ENCODE measurements around the gene NPL.

Gene NPL

DNA sequence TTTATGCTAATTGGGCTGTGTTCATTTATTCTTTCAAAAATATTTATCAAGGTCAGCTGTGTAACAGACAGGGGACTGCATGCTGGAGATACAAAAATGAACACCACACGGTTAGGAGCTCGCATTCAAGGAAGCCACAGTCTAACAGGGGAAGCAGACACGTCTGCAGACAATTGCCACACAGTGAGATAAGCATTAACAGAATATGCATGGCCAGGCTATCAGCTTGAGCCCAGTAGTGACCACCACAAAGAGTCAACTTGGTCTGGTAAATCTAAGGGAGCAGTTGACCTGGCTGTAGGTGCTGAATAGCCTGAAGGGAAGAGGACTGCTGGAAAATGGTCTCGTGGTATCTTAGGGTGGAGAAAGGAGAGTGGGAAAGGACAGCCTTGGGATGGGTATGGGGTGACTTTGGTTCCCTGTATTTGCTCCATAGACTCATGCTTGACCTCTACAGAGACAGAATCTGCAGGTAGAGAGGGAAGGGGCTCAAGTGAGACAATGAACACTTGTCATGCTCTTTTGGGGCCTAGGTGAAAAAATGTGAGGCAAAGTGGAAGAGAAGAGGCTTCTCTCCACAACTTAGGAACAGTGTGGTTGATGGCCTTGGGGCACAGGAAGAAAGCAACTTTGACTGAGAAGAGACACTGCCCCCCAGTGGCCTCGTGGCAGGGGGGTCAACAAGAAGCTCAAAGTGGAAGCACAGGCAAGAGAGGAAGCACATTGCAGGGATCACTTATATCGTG is 7.6 kb upstream of the NPL start:
- H3K4me1 ChIP-seq (ENCODE audit: control insufficient read depth, insufficient read depth, low read length), result peaks cover 14% of the 10 kb centered on the region
- H3K36me3 ChIP-seq (ENCODE audit: control insufficient read depth, insufficient read depth, low read length), result no peaks in the 10 kb centered on the region
- peaks cover 3% of the 10 kb centered on the region for H3K27me3 ChIP-seq (ENCODE audit: control insufficient read depth, insufficient read depth, low read length)
- no peak overlapping the region for H3K4me3 ChIP-seq (ENCODE audit: low read depth, low read length)
- H3K9me3 ChIP-seq (ENCODE audit: control insufficient read depth, insufficient read depth, low read depth, low read length), result no peaks in the 10 kb centered on the region
- no peak overlapping the region for H3K27ac ChIP-seq (ENCODE audit: low read depth, low read length)
- no peak overlapping the region for H3K9ac ChIP-seq (ENCODE audit: low read length)

DNA sequence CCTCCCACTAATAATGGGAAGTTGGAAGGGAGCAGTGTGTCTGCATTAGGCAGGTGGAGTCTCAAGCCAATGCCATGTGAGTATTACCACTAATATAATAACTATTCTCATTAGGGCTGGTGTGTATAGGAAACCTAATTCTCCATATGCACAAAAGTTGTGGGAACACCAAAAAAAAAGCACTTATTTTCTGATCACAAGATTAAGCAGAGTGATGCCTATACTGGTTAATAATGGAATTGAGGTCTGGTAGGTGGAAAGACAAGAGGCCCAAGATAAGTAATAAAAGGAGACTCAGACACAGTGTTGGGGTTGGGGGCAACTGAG is 7.0 kb upstream of the NPL start:
- peaks cover 8% of the 10 kb centered on the region for H3K27me3 ChIP-seq (ENCODE audit: control insufficient read depth, insufficient read depth, low read length)
- no peak overlapping the region for H3K27ac ChIP-seq (ENCODE audit: low read depth, low read length)

DNA sequence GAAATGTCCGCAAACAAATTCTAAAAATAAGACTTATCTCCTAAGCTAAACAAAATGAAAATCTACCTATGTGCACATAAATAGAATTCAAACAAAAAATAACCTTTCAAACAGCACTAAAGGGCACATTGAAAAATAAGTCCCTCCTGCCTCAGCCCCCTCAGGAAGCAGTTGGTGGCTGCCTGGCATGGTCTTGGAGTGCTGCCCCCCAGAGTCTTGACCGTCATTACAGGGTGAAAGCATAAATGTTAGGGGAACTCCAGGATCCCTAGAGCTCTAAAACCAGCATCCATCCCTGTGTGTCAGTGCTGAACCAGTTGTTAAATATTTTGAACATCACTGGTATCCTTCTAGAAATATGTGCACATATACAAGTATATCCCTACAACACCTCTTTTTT is 6.5 kb upstream of the NPL start:
- peaks cover 13% of the 10 kb centered on the region for H3K27me3 ChIP-seq (ENCODE audit: control insufficient read depth, insufficient read depth, low read length)
- peaks cover 14% of the 10 kb centered on the region for H3K4me1 ChIP-seq (ENCODE audit: control insufficient read depth, insufficient read depth, low read length)
- no peak overlapping the region for H3K27ac ChIP-seq (ENCODE audit: low read depth, low read length)
- H3K4me3 ChIP-seq (ENCODE audit: low read depth, low read length), result no peak overlapping the region
- no peaks in the 10 kb centered on the region for H3K36me3 ChIP-seq (ENCODE audit: control insufficient read depth, insufficient read depth, low read length)
- H3K9me3 ChIP-seq (ENCODE audit: control insufficient read depth, insufficient read depth, low read depth, low read length), result no peaks in the 10 kb centered on the region
- no peak overlapping the region for H3K9ac ChIP-seq (ENCODE audit: low read length)

More for the DNA sequence above, 7.0 kb upstream of the NPL start:
- Histone ChIP-seq H3K9me3 (ENCODE audit: control insufficient read depth, insufficient read depth, low read depth, low read length) (no peaks in the 10 kb centered on the region), H3K4me3 (ENCODE audit: low read depth, low read length) (no peak overlapping the region), H3K9ac (ENCODE audit: low read length) (no peak overlapping the region), H3K4me1 (ENCODE audit: control insufficient read depth, insufficient read depth, low read length) (peaks cover 14% of the 10 kb centered on the region), H3K36me3 (ENCODE audit: control insufficient read depth, insufficient read depth, low read length) (no peaks in the 10 kb centered on the region)

DNA sequence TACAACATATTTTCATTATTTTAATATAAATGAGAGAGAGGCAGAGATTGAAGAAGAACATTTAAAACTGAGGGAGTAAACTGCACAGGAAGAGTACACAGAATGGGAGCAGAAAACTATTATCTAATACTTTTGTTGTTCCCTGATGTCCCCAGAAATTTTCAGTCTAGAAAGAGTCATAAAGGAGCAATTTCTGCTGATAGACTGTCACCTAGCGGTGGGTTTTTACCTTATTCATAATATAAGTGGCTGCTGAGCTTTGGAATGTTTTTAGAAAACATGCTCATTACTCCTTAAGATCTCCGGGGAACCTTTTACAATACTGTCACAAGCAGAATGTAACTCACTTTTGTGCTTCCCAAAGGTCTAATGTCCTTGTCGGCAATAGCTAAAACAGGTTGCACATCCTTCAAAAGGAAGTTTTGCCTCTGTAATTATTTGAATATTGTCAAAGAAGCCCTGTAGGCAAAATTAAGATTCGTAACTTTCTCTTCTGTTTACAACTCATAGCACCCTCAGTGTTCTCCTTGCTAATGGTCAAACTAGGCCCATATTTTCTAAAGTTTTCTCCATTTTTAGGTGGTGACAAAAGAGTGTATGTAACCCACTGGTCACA is 4.9 kb upstream of the NPL start:
- Histone ChIP-seq H3K27me3 (ENCODE audit: control insufficient read depth, insufficient read depth, low read length) (peaks cover 29% of the 10 kb centered on the region), H3K4me3 (ENCODE audit: low read depth, low read length) (no peak overlapping the region), H3K9ac (ENCODE audit: low read length) (no peak overlapping the region), H3K4me1 (ENCODE audit: control insufficient read depth, insufficient read depth, low read length) (peaks cover 14% of the 10 kb centered on the region), H3K27ac (ENCODE audit: low read depth, low read length) (no peak overlapping the region), H3K9me3 (ENCODE audit: control insufficient read depth, insufficient read depth, low read depth, low read length) (no peaks in the 10 kb centered on the region), H3K36me3 (ENCODE audit: control insufficient read depth, insufficient read depth, low read length) (no peaks in the 10 kb centered on the region)

DNA sequence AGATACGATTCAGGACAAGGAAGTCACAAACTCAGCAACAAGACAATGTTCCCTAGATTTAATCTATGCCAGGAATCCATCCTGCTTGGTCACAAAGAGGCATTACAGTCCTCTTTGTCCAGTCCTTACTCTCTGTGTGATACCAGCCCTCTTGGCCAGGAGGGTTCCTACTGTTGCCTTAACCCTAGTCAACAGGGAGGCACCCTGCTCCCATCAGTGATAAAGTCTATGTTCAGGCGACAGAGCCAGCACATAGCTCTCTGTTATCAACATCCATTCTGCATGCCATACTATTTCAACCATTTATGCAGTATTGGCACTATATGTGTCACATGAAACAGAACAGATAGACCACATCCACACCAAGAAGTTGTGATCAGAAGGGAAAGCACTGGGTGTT is 4.4 kb upstream of the NPL start:
- Histone ChIP-seq H3K27ac (ENCODE audit: low read depth, low read length) (no peak overlapping the region), H3K9me3 (ENCODE audit: control insufficient read depth, insufficient read depth, low read depth, low read length) (no peaks in the 10 kb centered on the region), H3K4me1 (ENCODE audit: control insufficient read depth, insufficient read depth, low read length) (peaks cover 14% of the 10 kb centered on the region), H3K4me3 (ENCODE audit: low read depth, low read length) (no peak overlapping the region), H3K9ac (ENCODE audit: low read length) (no peak overlapping the region), H3K27me3 (ENCODE audit: control insufficient read depth, insufficient read depth, low read length) (peaks cover 34% of the 10 kb centered on the region), H3K36me3 (ENCODE audit: control insufficient read depth, insufficient read depth, low read length) (no peaks in the 10 kb centered on the region)

DNA sequence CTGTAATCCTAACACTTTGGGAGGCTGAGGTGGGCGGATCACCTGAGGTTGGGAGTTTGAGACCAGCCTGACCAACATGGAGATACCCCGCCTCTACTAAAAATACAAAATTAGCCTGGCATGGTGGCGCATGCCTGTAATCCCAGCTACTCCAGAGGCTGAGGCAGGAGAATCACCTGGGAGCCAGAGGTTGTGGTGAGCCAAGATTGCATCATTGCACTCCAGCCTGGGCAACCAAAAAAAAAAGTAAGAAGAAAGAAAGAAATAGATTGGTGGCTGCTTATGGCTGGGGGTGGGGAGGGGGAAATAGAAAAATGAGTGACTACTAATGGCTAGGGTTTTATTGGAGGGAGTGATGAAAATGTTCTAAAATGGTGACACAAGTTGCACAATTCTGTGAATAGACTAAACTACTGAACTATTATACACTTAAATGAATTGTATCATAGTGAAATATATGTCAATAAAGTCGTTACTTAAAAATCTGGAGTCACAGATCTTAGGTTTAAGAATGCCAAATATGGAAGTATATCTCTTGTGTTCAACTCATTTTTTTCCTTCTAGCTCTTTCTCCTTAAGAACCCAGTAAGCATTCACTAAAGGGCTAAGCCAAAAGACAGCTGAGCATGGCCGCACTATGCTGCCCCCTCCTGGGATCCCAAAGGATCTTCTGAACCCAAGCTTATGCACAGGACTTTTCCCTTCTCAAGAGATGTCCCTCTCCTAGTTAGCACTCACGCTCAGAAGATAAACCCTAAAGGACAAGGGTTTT is 3.2 kb upstream of the NPL start:
- Histone ChIP-seq H3K27ac (ENCODE audit: low read depth, low read length) (no peak overlapping the region), H3K4me1 (ENCODE audit: control insufficient read depth, insufficient read depth, low read length) (peaks cover 14% of the 10 kb centered on the region), H3K4me3 (ENCODE audit: low read depth, low read length) (no peak overlapping the region), H3K9me3 (ENCODE audit: control insufficient read depth, insufficient read depth, low read depth, low read length) (no peaks in the 10 kb centered on the region), H3K9ac (ENCODE audit: low read length) (no peak overlapping the region), H3K27me3 (ENCODE audit: control insufficient read depth, insufficient read depth, low read length) (peaks cover 43% of the 10 kb centered on the region), H3K36me3 (ENCODE audit: control insufficient read depth, insufficient read depth, low read length) (no peaks in the 10 kb centered on the region)

DNA sequence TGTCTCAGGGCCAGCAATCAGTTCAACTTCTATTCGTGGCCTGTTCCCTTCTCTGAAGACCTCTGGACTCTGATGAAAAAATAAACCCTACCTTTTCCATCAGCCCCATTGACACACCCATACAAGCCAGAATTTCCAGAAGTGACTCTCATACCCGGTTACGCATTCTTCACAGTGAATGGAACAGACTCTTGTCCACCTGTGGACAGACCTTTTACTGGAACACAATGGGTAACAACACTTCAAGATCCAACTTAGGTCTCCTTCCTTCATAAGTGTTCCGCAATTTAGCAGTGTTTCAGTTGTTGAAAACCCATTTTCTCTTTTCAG is 2.6 kb upstream of the NPL start:
- Histone ChIP-seq H3K4me1 (ENCODE audit: control insufficient read depth, insufficient read depth, low read length) (peaks cover 9% of the 10 kb centered on the region), H3K27me3 (ENCODE audit: control insufficient read depth, insufficient read depth, low read length) (peaks cover 49% of the 10 kb centered on the region), H3K9me3 (ENCODE audit: control insufficient read depth, insufficient read depth, low read depth, low read length) (no peaks in the 10 kb centered on the region), H3K9ac (ENCODE audit: low read length) (no peak overlapping the region), H3K4me3 (ENCODE audit: low read depth, low read length) (no peak overlapping the region), H3K36me3 (ENCODE audit: control insufficient read depth, insufficient read depth, low read length) (no peaks in the 10 kb centered on the region), H3K27ac (ENCODE audit: low read depth, low read length) (no peak overlapping the region)

DNA sequence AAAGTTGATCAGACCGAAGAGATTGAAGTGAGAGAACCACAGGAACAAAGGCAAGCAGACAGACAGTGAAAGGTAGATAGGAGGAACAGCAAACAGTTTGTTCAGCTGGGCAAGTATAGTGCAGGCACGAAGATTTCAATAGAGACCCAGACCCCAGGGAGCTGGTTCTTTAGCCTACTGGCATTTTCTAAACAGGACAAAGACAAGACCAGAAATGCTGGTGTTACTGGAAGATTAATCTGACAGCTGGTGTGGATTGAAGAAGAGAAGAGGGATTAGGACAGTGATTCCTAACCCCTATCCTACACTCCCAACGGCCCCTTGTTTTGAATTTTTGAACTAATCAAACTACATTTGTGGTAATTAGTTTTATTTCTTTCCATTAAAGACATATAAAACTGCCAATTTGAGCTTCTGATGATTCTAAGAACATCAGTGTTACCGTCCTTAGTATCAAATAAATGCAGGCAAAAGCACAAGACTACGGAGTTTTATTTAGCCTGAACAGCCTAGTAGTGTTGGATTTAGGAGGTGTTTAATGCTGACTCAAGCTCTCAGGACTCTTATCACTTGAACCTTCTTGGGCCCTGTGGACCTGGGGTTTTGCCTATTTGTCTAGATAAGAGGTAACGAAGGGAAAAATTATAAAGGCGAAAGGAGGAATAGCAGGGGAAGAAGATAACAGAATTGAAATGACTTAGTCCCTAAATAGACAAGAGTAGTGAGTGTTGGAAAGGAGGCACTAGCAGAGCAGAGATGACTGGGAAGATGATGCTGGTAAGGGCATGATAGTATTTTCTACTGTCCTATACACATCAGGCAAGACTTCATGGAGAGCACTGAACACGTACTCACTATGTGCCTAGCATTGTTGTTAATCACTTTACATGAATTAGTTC is 2.0 kb downstream of the NPL start:
- peaks cover 49% of the 10 kb centered on the region for H3K27me3 ChIP-seq (ENCODE audit: control insufficient read depth, insufficient read depth, low read length)
- H3K4me1 ChIP-seq (ENCODE audit: control insufficient read depth, insufficient read depth, low read length), result no peaks in the 10 kb centered on the region
- H3K4me3 ChIP-seq (ENCODE audit: low read depth, low read length), result no peak overlapping the region
- no peak overlapping the region for H3K9ac ChIP-seq (ENCODE audit: low read length)
- H3K9me3 ChIP-seq (ENCODE audit: control insufficient read depth, insufficient read depth, low read depth, low read length), result no peaks in the 10 kb centered on the region
- no peak overlapping the region for H3K27ac ChIP-seq (ENCODE audit: low read depth, low read length)
- no peaks in the 10 kb centered on the region for H3K36me3 ChIP-seq (ENCODE audit: control insufficient read depth, insufficient read depth, low read length)

DNA sequence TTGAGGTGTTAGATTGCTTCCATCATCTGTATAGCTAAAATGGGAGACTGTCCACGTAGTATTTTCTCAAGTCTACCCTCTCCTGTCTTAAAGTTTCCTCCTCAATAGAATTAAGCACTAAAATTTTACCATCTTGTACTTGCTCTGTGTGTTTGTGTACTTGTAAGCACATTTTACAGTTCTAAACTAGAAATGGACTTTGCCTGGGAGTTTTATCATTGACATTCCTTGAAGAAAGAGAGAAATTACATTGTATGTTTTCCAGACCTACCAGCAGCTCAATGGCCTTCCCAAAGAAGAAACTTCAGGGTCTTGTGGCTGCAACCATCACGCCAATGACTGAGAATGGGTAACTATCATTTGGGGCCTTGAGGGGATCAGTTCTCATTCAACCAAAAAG is 4.5 kb downstream of the NPL start:
- H3K9me3 ChIP-seq (ENCODE audit: control insufficient read depth, insufficient read depth, low read depth, low read length), result no peaks in the 10 kb centered on the region
- peaks cover 25% of the 10 kb centered on the region for H3K27me3 ChIP-seq (ENCODE audit: control insufficient read depth, insufficient read depth, low read length)
- H3K9ac ChIP-seq (ENCODE audit: low read length), result no peak overlapping the region
- H3K4me3 ChIP-seq (ENCODE audit: low read depth, low read length), result no peak overlapping the region
- H3K27ac ChIP-seq (ENCODE audit: low read depth, low read length), result no peak overlapping the region
- no peaks in the 10 kb centered on the region for H3K36me3 ChIP-seq (ENCODE audit: control insufficient read depth, insufficient read depth, low read length)
- H3K4me1 ChIP-seq (ENCODE audit: control insufficient read depth, insufficient read depth, low read length), result no peaks in the 10 kb centered on the region

DNA sequence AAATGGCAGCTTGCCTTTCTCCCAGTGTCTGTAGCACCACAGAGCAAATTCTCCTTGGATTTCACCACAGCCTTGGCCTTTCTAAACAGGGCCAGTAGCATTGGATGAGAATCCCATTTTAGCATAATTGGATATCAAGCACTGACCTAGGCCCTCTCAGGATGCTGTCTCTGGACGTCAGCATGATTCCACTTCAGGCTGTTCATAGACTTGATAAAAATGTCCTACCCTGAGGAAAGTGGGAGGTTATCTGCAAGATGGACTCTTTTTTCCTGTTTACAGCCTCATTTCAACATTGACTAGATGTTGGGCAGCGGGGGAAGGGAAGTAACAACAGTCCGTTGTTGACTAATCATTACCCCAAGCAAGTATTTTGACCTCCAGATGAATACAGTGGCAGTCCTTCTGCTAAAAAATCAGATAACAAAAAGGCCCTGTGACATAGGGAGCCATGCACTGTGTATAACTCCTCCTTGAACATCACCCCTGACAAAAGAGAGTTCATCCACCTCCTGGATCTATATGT is 5.2 kb downstream of the NPL start:
- Histone ChIP-seq H3K27ac (ENCODE audit: low read depth, low read length) (no peak overlapping the region), H3K9me3 (ENCODE audit: control insufficient read depth, insufficient read depth, low read depth, low read length) (no peaks in the 10 kb centered on the region), H3K4me1 (ENCODE audit: control insufficient read depth, insufficient read depth, low read length) (no peaks in the 10 kb centered on the region), H3K36me3 (ENCODE audit: control insufficient read depth, insufficient read depth, low read length) (no peaks in the 10 kb centered on the region), H3K9ac (ENCODE audit: low read length) (no peak overlapping the region), H3K27me3 (ENCODE audit: control insufficient read depth, insufficient read depth, low read length) (peaks cover 19% of the 10 kb centered on the region), H3K4me3 (ENCODE audit: low read depth, low read length) (no peak overlapping the region)

All from HUES6 (cell line).